Esophagus squamous epithelium (tissue), 5 donors: ENCODE results near the gene APMAP. TPM values are rescaled to one million over a fixed set of nuclear protein-coding genes. Genes with fewer than 3 reads are reported as not detected.

Source experiments
- DNase-seq: peaks from one replicate; lab custom pipeline; 2025; lab: John Stamatoyannopoulos, UW
- H3K27ac ChIP-seq, 4 donors: fragments of 200-600 bp; sonication (generic); one replicate each; pipeline ENCODE4 v1.5.1; 2016 to 2019; ENCODE audit warnings: mild to moderate bottlenecking in 1 of 4
- H3K27me3 ChIP-seq, 4 donors: fragments of 200-600 bp; sonication (generic); 1 replicate in 3 of 4; 2 replicates in 1 of 4; pipeline versions ENCODE4 v1.5.1 to v1.6.0; 2017 to 2021; ENCODE audit warnings: antibody characterized with exemption in 1 of 4
- H3K36me3 ChIP-seq, 3 donors: fragments of 200-600 bp; sonication (generic); one replicate each; pipeline ENCODE4 v1.5.1; 2016 to 2019
- H3K4me1 ChIP-seq, 3 donors: fragments of 200-600 bp; sonication (generic); one replicate each; pipeline ENCODE4 v1.5.1; 2017 to 2019
- H3K4me3 ChIP-seq, 4 donors: fragments of 200-600 bp; sonication (generic); 1 replicate in 3 of 4; 2 replicates in 1 of 4; pipeline ENCODE4 v1.5.1; 2016 to 2019; ENCODE audit warnings: mild to moderate bottlenecking in 2 of 4, moderate library complexity in 1 of 4
- H3K9me3 ChIP-seq, 3 donors: fragments of 200-600 bp; sonication (generic); one replicate each; pipeline ENCODE4 v1.5.1; 2016 to 2019
- POLR2A ChIP-seq, 4 donors: fragments of 450-650 bp; IDR thresholded peaks; one replicate each; pipeline ENCODE4 v1.6.1; 2017; ENCODE audit warnings: antibody characterized with exemption in 4 of 4, mild to moderate bottlenecking in 4 of 4, moderate library complexity in 3 of 4
- WGBS, 2 donors: methylation state at CpG; one replicate each; pipeline ENCODE4 v1.1.5; 2018; 5-methylcytosine and 5-hydroxymethylcytosine counted together
- intact Hi-C: fragments of 100-400 bp; cut with DNase I; formaldehyde crosslinking; loops from one replicate; pipeline ENCODE4 v1.15.0; 2022
- total RNA-seq, 4 donors: library from RNA; depleted of rRNA; stranded (reverse); fragments of >200 nt; gene quantifications; one replicate each; pipeline ENCODE4 v1.1.0, GENCODE V29; 2016
- TF ChIP-seq, protein P1 (sequence below), 6 experiments: fragments of 450-650 bp in 4 of 6; fragments of 200-600 bp in 2 of 6; sonication (generic) in 2 of 6; IDR thresholded peaks; one replicate each; pipeline ENCODE4 v1.5.1; 2016 to 2019; ENCODE audit warnings: antibody characterized with exemption in 6 of 6, mild to moderate bottlenecking in 4 of 6, moderate library complexity in 4 of 6
- donor health status: DM: yes; HTN: yes; CAD: no.

Gene APMAP
- total RNA-seq, 4 donors from 2014 or later, result 16.7 to 38.4 (median 25.6) TPM

DNA sequence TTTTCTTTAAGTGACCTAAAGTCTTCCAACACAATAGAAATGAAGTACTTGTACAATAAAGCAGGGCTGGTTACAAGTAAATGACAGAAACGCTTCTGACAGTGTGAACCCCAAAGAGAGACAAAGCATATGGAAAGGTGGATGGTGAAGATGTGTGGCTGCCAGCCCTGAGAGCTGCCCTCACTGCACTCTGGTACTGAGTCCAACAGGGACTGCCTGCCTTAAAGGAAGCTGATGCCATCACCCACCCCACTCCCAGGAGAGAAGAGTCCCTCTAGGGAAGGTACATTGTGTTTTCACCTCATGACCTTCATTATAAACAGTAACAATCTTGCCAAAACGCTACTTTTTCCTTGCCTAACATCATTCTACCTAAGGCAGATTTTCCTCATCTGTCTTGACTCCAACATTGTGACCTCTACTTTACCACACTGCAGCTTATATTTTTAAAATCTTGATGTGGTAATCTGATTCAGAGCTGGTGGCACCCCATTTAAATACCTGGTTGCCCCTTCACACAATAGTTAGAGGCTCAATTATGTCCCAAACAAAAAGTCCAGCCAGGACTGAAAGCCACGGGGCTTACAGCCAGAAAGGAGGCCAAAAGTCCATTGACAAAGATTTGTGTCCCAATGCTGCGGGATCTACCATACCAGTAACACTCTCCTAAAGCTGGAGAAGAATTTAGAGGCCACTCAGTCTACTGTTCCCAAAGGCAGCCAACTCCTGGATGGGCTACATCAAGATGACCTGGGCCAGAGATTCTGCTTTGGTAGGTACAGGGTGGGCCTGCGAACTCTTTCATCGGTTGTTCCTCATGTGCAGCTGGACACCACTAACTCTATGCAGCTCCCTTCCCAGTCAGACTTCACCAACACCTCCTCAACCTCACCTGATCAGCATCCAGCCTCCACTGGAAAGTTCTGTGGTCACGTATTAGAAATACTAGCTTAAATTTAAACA, 4.4 kb downstream of the APMAP start:
- no peaks in the 10 kb centered on the region for H3K27me3 ChIP-seq
- H3K27ac ChIP-seq, result no peak overlapping the region
- no peak overlapping the region for H3K4me3 ChIP-seq
- H3K36me3 ChIP-seq, result peaks cover 0 to 3% (median 0%) of the 10 kb centered on the region in 3 donors
- TF ChIP-seq, protein P1, sequence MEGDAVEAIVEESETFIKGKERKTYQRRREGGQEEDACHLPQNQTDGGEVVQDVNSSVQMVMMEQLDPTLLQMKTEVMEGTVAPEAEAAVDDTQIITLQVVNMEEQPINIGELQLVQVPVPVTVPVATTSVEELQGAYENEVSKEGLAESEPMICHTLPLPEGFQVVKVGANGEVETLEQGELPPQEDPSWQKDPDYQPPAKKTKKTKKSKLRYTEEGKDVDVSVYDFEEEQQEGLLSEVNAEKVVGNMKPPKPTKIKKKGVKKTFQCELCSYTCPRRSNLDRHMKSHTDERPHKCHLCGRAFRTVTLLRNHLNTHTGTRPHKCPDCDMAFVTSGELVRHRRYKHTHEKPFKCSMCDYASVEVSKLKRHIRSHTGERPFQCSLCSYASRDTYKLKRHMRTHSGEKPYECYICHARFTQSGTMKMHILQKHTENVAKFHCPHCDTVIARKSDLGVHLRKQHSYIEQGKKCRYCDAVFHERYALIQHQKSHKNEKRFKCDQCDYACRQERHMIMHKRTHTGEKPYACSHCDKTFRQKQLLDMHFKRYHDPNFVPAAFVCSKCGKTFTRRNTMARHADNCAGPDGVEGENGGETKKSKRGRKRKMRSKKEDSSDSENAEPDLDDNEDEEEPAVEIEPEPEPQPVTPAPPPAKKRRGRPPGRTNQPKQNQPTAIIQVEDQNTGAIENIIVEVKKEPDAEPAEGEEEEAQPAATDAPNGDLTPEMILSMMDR (IDR thresholded peaks at IDR 0.05), result no peak
- no peak for TF ChIP-seq POLR2A (IDR thresholded peaks at IDR 0.05)
- DNase-seq, result no peak
- intact Hi-C loops, result no loop called here
- H3K4me1 ChIP-seq, result peaks cover 0 to 27% (median 15%) of the 10 kb centered on the region in 3 donors
- 84 to 85% methylated on average over 7 of the region's 7 CpGs for WGBS, 2 donors
- no peaks in the 10 kb centered on the region for H3K9me3 ChIP-seq

- TF ChIP-seq POLR2A (IDR thresholded peaks at IDR 0.05), result no peak
- TF ChIP-seq, protein P1 (IDR thresholded peaks at IDR 0.05), result no peak
- Histone ChIP-seq H3K4me3 (no peak overlapping the region), H3K36me3 (peaks cover 0 to 12% (median 0%) of the 10 kb centered on the region in 3 donors), H3K4me1 (peaks cover 0 to 22% (median 15%) of the 10 kb centered on the region in 3 donors), H3K27me3 (no peaks in the 10 kb centered on the region), H3K9me3 (no peaks in the 10 kb centered on the region), H3K27ac (no peak overlapping the region)
- DNase-seq, result no peak
- intact Hi-C loops, result no loop called here
- WGBS, 2 donors, result 71 to 75% methylated on average over 2 of the region's 2 CpGs
These were observed 5.3 kb downstream of the APMAP start for GRCh38 chr20:24987244-24987643.

- Histone ChIP-seq H3K4me3 (no peak overlapping the region), H3K36me3 (peaks cover 0 to 19% (median 0%) of the 10 kb centered on the region in 3 donors), H3K27ac (no peak overlapping the region), H3K4me1 (peaks cover 0 to 15% (median 14%) of the 10 kb centered on the region in 3 donors), H3K27me3 (no peaks in the 10 kb centered on the region), H3K9me3 (no peaks in the 10 kb centered on the region)
- WGBS, 2 donors, result 92 to 94% methylated on average over 7 of the region's 7 CpGs
- no peak for DNase-seq
- intact Hi-C loops, result no loop called here
- TF ChIP-seq POLR2A (IDR thresholded peaks at IDR 0.05), result no peak
- TF ChIP-seq, protein P1 (IDR thresholded peaks at IDR 0.05), result no peak
These were observed 6.0 kb downstream of the APMAP start for GRCh38 chr20:24986436-24987015.

- no peaks in the 10 kb centered on the region for H3K9me3 ChIP-seq
- WGBS, 2 donors, result 75 to 89% methylated on average over 6 of the region's 6 CpGs
- H3K27ac ChIP-seq, result no peak overlapping the region
- no peak for DNase-seq
- intact Hi-C loops, result no loop called here
- H3K27me3 ChIP-seq, result no peaks in the 10 kb centered on the region
- H3K36me3 ChIP-seq, result peaks cover 0 to 26% (median 0%) of the 10 kb centered on the region in 3 donors
- no peak overlapping the region for H3K4me3 ChIP-seq
- TF ChIP-seq POLR2A (IDR thresholded peaks at IDR 0.05), result no peak
- TF ChIP-seq, protein P1 (IDR thresholded peaks at IDR 0.05), result no peak
- peaks cover 0 to 7% (median 7%) of the 10 kb centered on the region in 3 donors for H3K4me1 ChIP-seq
These were observed 6.7 kb downstream of the APMAP start for GRCh38 chr20:24985802-24986201.
